HepG2 (cell line): ENCODE results near the gene BCKDHA. TPM values are rescaled to one million over a fixed set of nuclear protein-coding genes. Genes with fewer than 3 reads are reported as not detected.
A peak's percentile ranks its signal among the peaks of the same experiment; 100 is the strongest.

Source experiments
- ASH2L ChIP-seq: fragments of 300-600, 200-600 bp; sonication (generic); IDR thresholded peaks from 2 replicates; pipeline ENCODE4 v1.7.0; 2017; ENCODE audit warnings: low read depth, mild to moderate bottlenecking, moderate library complexity, mixed read lengths, low read length; ENCODE audit not compliant: insufficient read length
- HMG20A ChIP-seq: IDR thresholded peaks from 2 replicates; pipeline ENCODE4 v1.6.1; 2016; ENCODE audit warnings: borderline replicate concordance
- MBD4 ChIP-seq: IDR thresholded peaks from 2 replicates; pipeline ENCODE4 v1.6.1; 2012; ENCODE audit warnings: low read length, inconsistent platforms, borderline replicate concordance
- RAD21 ChIP-seq: fragments of 450-650 bp; formaldehyde crosslinking; IDR thresholded peaks from 2 replicates; pipeline ENCODE4 v1.5.0; 2020; ENCODE audit warnings: mild to moderate bottlenecking
- RFXAP ChIP-seq: sonication (generic); formaldehyde crosslinking; IDR thresholded peaks from 2 replicates; pipeline ENCODE4 v1.4.0; 2020; ENCODE audit warnings: missing genetic modification reagents, borderline replicate concordance
- ZC3H4 ChIP-seq: sonication (generic); formaldehyde crosslinking; IDR thresholded peaks from 2 replicates; pipeline ENCODE4 v1.4.0; 2020; ENCODE audit warnings: missing genetic modification reagents, borderline replicate concordance
- ZMYM3 ChIP-seq: sonication (generic); formaldehyde crosslinking; IDR thresholded peaks from 2 replicates; pipeline ENCODE4 v1.5.1; 2020; ENCODE audit warnings: mild to moderate bottlenecking, missing genetic modification reagents
- ZNF275 ChIP-seq: sonication (generic); formaldehyde crosslinking; IDR thresholded peaks from 2 replicates; pipeline ENCODE4 v1.8.0; 2022; ENCODE audit warnings: missing genetic modification reagents, mild to moderate bottlenecking, inconsistent platforms, borderline replicate concordance
- ZNF510 ChIP-seq: sonication (generic); formaldehyde crosslinking; IDR thresholded peaks from 2 replicates; pipeline ENCODE4 v1.4.0; 2020; ENCODE audit warnings: low read depth, mild to moderate bottlenecking, missing genetic modification reagents
- ZNF615 ChIP-seq: sonication (generic); formaldehyde crosslinking; IDR thresholded peaks from 2 replicates; pipeline ENCODE4 v1.5.0; 2020; ENCODE audit warnings: mild to moderate bottlenecking, missing genetic modification reagents, borderline replicate concordance
- polyA plus RNA-seq, 8 experiments: library from polyadenylated mRNA; depleted of rRNA in 3 of 8; stranded (reverse) in 7 of 8; unstranded in 1 of 8; fragments of >200 nt; fragmentation: Illumina TruSeq in 4 of 8; extraction: Trizol in 4 of 8; gene quantifications; 2 replicates each; pipeline versions ENCODE4 v1.2.1 to v1.2.3, GENCODE V29; 2011 to 2016; ENCODE audit warnings: low read depth in 4 of 8, missing spikeins in 1 of 8, mixed read lengths in 1 of 8; ENCODE audit not compliant: insufficient read depth in 1 of 8
- total RNA-seq, 5 experiments: library from RNA; depleted of rRNA; stranded (reverse); fragments of >200 nt; fragmentation: Illumina TruSeq; extraction: Trizol; gene quantifications; 2 replicates each; pipeline ENCODE4 v1.2.3, GENCODE V29; 2016; ENCODE audit warnings: low read depth in 1 of 5
- TF ChIP-seq, protein P1 (sequence below): sonication (generic); formaldehyde crosslinking; IDR thresholded peaks from 2 replicates; pipeline ENCODE4 v1.4.0; 2020; ENCODE audit warnings: missing genetic modification reagents, mild to moderate bottlenecking, borderline replicate concordance
- TF ChIP-seq, protein P2 (sequence below): sonication (generic); formaldehyde crosslinking; IDR thresholded peaks from 2 replicates; pipeline ENCODE4 v1.5.0; 2020; ENCODE audit warnings: missing genetic modification reagents, mild to moderate bottlenecking, borderline replicate concordance
- TF ChIP-seq, protein P3 (sequence below): sonication (generic); formaldehyde crosslinking; IDR thresholded peaks from one replicate; pipeline ENCODE4 v1.5.1; 2020; ENCODE audit warnings: mild to moderate bottlenecking, missing genetic modification reagents; ENCODE audit errors: not compliant biosample characterization

The BCKDHA gene
- total and polyA plus RNA-seq, 2 of the 13 experiments (the other 11 are each of a cell fraction or from before 2014, with no cell fraction given) = 11.8 to 31.5 TPM

DNA sequence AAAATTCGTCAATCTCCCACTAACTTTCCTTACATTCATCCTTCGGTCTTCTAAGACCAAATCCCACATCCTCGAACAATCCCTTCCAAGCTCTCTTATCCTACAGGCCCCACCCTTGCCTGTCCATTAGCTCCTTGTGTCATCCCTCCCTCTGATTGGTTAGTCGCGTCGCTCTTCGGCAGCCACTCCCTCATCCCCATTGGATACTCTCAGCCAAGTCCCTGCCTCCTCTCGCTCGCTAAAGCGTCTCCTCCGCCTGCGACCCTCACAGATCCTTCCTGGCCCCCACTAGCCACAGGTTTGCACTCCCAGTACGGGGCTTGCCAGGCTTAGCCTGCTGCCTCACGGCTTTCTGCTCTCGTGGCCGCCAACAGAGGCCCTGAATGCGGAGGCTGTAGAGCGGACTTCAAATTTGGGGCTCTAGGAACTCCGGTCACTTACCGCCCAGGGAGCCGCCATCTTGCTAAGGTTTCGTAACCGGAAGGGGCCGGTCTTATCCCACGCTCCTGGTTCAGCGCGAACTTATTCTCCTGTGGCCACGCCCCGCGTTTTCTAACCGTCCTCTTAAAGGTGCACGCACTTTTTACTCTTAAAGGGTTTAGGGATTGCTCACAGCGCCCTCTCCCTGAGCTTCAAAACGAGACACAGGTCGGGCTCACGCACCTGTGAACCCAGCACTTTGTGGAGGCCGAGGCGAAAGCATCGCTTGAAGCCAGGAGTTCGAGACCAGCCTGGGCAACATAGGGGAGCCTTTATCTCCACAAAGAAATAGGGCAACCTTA lies 42.0 kb downstream of the BCKDHA start, which contains the start of gene DMAC2 (continued):
- TF ChIP-seq, protein P1, sequence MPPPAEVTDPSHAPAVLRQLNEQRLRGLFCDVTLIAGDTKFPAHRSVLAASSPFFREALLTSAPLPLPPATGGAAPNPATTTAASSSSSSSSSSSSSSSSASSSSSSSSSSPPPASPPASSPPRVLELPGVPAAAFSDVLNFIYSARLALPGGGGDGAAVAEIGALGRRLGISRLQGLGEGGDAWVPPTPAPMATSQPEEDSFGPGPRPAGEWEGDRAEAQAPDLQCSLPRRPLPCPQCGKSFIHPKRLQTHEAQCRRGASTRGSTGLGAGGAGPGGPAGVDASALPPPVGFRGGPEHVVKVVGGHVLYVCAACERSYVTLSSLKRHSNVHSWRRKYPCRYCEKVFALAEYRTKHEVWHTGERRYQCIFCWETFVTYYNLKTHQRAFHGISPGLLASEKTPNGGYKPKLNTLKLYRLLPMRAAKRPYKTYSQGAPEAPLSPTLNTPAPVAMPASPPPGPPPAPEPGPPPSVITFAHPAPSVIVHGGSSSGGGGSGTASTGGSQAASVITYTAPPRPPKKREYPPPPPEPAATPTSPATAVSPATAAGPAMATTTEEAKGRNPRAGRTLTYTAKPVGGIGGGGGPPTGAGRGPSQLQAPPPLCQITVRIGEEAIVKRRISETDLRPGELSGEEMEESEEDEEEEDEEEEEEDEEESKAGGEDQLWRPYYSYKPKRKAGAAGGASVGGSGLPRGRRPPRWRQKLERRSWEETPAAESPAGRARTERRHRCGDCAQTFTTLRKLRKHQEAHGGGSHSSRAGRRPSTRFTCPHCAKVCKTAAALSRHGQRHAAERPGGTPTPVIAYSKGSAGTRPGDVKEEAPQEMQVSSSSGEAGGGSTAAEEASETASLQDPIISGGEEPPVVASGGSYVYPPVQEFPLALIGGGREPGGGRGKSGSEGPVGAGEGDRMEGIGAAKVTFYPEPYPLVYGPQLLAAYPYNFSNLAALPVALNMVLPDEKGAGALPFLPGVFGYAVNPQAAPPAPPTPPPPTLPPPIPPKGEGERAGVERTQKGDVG (CRISPR knock-in tag) = 0 out of 2 replicates have a peak, but pooled peaks have one; percentile 23
- TF ChIP-seq ZMYM3 = peak; percentile 93
- TF ChIP-seq ZC3H4 (CRISPR knock-in tag) = no peak
- TF ChIP-seq RAD21 (CRISPR knock-in tag) = peak; percentile 28; the same call in 1 of the 2 replicates
- TF ChIP-seq, protein P2, sequence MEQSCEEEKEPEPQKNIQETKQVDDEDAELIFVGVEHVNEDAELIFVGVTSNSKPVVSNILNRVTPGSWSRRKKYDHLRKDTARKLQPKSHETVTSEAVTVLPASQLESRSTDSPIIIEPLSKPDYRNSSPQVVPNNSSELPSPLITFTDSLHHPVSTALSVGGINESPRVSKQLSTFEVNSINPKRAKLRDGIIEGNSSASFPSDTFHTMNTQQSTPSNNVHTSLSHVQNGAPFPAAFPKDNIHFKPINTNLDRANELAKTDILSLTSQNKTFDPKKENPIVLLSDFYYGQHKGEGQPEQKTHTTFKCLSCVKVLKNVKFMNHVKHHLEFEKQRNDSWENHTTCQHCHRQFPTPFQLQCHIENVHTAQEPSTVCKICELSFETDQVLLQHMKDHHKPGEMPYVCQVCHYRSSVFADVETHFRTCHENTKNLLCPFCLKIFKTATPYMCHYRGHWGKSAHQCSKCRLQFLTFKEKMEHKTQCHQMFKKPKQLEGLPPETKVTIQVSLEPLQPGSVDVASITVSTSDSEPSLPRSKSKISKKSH (CRISPR knock-in tag) = no peak
- TF ChIP-seq ZNF510 (CRISPR knock-in tag) = 0 out of 2 replicates have a peak, but pooled peaks have one; percentile 46
- no peak; the same call in 1 of the 2 replicates for TF ChIP-seq HMG20A (CRISPR knock-in tag)
- TF ChIP-seq ZNF615 (CRISPR knock-in tag) = no peak
- TF ChIP-seq RFXAP = peak; percentile 30; the same call in 1 of the 2 replicates
- TF ChIP-seq, protein P3, sequence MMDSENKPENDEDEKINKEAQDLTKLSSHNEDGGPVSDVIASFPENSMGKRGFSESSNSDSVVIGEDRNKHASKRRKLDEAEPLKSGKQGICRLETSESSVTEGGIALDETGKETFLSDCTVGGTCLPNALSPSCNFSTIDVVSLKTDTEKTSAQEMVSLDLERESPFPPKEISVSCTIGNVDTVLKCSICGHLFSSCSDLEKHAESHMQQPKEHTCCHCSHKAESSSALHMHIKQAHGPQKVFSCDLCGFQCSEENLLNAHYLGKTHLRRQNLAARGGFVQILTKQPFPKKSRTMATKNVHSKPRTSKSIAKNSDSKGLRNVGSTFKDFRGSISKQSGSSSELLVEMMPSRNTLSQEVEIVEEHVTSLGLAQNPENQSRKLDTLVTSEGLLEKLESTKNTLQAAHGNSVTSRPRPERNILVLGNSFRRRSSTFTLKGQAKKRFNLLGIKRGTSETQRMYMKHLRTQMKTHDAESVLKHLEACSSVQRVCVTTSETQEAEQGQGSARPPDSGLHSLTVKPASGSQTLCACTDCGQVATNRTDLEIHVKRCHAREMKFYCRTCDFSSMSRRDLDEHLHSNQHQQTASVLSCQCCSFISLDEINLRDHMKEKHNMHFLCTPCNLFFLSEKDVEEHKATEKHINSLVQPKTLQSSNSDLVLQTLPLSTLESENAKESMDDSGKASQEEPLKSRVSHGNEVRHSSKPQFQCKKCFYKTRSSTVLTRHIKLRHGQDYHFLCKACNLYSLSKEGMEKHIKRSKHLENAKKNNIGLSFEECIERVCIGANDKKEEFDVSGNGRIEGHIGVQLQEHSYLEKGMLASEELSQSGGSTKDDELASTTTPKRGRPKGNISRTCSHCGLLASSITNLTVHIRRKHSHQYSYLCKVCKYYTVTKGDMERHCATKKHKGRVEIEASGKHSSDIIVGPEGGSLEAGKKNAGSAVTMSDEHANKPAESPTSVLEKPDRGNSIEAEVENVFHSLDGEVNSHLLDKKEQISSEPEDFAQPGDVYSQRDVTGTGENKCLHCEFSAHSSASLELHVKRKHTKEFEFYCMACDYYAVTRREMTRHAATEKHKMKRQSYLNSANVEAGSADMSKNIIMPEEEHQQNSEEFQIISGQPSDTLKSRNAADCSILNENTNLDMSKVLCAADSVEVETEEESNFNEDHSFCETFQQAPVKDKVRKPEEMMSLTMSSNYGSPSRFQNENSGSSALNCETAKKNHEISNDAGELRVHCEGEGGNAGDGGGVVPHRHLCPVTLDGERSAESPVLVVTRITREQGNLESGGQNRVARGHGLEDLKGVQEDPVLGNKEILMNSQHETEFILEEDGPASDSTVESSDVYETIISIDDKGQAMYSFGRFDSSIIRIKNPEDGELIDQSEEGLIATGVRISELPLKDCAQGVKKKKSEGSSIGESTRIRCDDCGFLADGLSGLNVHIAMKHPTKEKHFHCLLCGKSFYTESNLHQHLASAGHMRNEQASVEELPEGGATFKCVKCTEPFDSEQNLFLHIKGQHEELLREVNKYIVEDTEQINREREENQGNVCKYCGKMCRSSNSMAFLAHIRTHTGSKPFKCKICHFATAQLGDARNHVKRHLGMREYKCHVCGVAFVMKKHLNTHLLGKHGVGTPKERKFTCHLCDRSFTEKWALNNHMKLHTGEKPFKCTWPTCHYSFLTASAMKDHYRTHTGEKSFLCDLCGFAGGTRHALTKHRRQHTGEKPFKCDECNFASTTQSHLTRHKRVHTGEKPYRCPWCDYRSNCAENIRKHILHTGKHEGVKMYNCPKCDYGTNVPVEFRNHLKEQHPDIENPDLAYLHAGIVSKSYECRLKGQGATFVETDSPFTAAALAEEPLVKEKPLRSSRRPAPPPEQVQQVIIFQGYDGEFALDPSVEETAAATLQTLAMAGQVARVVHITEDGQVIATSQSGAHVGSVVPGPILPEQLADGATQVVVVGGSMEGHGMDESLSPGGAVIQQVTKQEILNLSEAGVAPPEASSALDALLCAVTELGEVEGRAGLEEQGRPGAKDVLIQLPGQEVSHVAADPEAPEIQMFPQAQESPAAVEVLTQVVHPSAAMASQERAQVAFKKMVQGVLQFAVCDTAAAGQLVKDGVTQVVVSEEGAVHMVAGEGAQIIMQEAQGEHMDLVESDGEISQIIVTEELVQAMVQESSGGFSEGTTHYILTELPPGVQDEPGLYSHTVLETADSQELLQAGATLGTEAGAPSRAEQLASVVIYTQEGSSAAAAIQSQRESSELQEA = peak; percentile 72
- peak; percentile 69; the same call in 1 of the 2 replicates for TF ChIP-seq ZNF275
- TF ChIP-seq ASH2L = peak; percentile 95
- TF ChIP-seq MBD4 = no peak
